Right cardiac atrium (tissue), 5 donors: Measurements from ENCODE around the gene TMEM14A. TPM values are rescaled to one million over a fixed set of nuclear protein-coding genes. Genes with fewer than 3 reads are reported as not detected.

ENCODE experiments used
- ATAC-seq, 2 donors: fragments of 200-7000 bp; cut with Tn5 transposase; one replicate each; pipeline versions ENCODE4 v1.8.0 to v1.9.1; 2020; ENCODE audit warnings: moderate library complexity in 2 of 2, mild to moderate bottlenecking in 1 of 2
- DNase-seq, 3 donors: peaks; one replicate each; pipeline ENCODE4 v3.0.0-alpha.2; 2020
- H3K27ac ChIP-seq: one replicate; pipeline ENCODE4 v1.5.1; 2013; ENCODE audit warnings: mild to moderate bottlenecking, low read length, control low read depth, moderate library complexity
- H3K27me3 ChIP-seq: one replicate; pipeline ENCODE4 v1.6.1; 2013; ENCODE audit not compliant: control insufficient read depth, insufficient read depth
- H3K4me1 ChIP-seq: one replicate; pipeline ENCODE4 v1.6.1; 2013; ENCODE audit warnings: low read length; ENCODE audit not compliant: control insufficient read depth, insufficient read depth
- H3K4me3 ChIP-seq: one replicate; pipeline ENCODE4 v1.5.1; 2013; ENCODE audit warnings: low read length, control low read depth
- H3K9me3 ChIP-seq: one replicate; pipeline ENCODE4 v1.6.1; 2013; ENCODE audit warnings: low read length; ENCODE audit not compliant: control insufficient read depth
- WGBS: extraction: QIAGEN DNeasy Blood & Tissue Kit; methylation state at CpG from one replicate; pipeline ENCODE4 v1.1.7; 2013; 5-methylcytosine and 5-hydroxymethylcytosine counted together
- intact Hi-C, 4 donors: fragments of 100-400 bp; cut with DNase I; formaldehyde crosslinking; loops; one replicate each; pipeline versions ENCODE4 v1.11.0 to v1.14.0; 2022 to 2023
- polyA plus RNA-seq: library from polyadenylated mRNA; stranded (reverse); fragments of 200-250 nt; gene quantifications from one replicate; pipeline ENCODE4 v1.2.3, GENCODE V29; 2013
- total RNA-seq, 4 donors: library from RNA; stranded (reverse); fragmentation: NEBNext Ultra II Directional; extraction: Animal tissue kit (Norgen Biotek cat#: 25700); gene quantifications; one replicate each; pipeline ENCODE4 v1.2.1, GENCODE V29; 2021
- donor health status: healthy with polysubstance abuse.
- donor health status: DM: no; HTN: yes; CAD: no.
- donor health status: DM: no; HTN: no; CAD: no.
- donor health status: DM: no; HTN: yes; CAD: no; lungs with severe emphysema.
- donor health status: DM: yes; HTN: yes; CAD: no.

Gene TMEM14A
- total and polyA plus RNA-seq, 5 donors, result 8.7 to 19.5 (median 15.2) TPM

- ATAC-seq, result no peak
- Histone ChIP-seq H3K4me3 (no peak overlapping the region), H3K9me3 (no peaks in the 10 kb centered on the region), H3K27me3 (no peaks in the 10 kb centered on the region), H3K4me1 (no peaks in the 10 kb centered on the region), H3K27ac (no peak overlapping the region)
- DNase-seq, result no peak
- intact Hi-C loops, result no loop called here
- 98% methylated on average over 1 of the region's 1 CpG for WGBS
Observed at GRCh38 chr6:52733172-52733571, 62.3 kb downstream of the TMEM14A start.

GRCh38 chr6:52734072-52734471, 63.2 kb downstream of the TMEM14A start:
- H3K4me1 ChIP-seq, result no peaks in the 10 kb centered on the region
- no peak overlapping the region for H3K27ac ChIP-seq
- no peaks in the 10 kb centered on the region for H3K9me3 ChIP-seq
- no peaks in the 10 kb centered on the region for H3K27me3 ChIP-seq
- 92% methylated on average over 3 of the region's 3 CpGs for WGBS
- DNase-seq, result no peak
- intact Hi-C loops, result no loop called here
- ATAC-seq, result no peak
- no peak overlapping the region for H3K4me3 ChIP-seq

- intact Hi-C loops, result no loop called here
- DNase-seq, result no peak
- Histone ChIP-seq H3K4me3 (no peak overlapping the region), H3K9me3 (no peaks in the 10 kb centered on the region), H3K27ac (no peak overlapping the region), H3K27me3 (no peaks in the 10 kb centered on the region), H3K4me1 (no peaks in the 10 kb centered on the region)
- 92% methylated on average over 6 of the region's 6 CpGs for WGBS
- no peak for ATAC-seq
Observed at GRCh38 chr6:52735071-52735470, 64.2 kb downstream of the TMEM14A start.

DNA sequence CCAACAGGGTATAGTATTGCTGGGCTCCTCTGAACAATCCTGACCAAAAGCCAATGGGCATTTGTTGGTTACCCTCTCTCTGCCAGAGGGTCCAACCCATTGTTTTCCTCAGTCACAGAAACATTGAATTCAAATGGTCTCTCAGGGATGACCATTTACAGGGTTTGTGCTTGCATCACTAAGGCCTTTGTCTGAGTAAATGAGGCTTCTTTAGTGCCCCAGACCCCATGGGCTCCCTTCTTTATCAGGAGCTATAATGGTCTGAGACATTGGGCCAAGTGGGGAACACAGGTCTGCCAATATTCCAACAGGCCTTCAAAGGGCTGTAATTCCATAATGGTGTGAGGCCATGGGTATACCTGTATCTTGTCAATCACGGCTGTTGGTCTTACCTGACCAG, 65.2 kb downstream of the TMEM14A start:
- no peak overlapping the region for H3K4me3 ChIP-seq
- no peak overlapping the region for H3K27ac ChIP-seq
- intact Hi-C loops, result no loop called here

More for the DNA sequence above, 65.2 kb downstream of the TMEM14A start:
- no peaks in the 10 kb centered on the region for H3K9me3 ChIP-seq
- DNase-seq (no peak), ATAC-seq (no peak)
- 91% methylated on average over 1 of the region's 1 CpG for WGBS
- H3K27me3 ChIP-seq, result no peaks in the 10 kb centered on the region
- no peaks in the 10 kb centered on the region for H3K4me1 ChIP-seq

Other genes with a start within 250 kb of the TMEM14A start
- 10 to 100 TPM; 14.5 to 18.2 (median 15.2) TPM for gene TRAM2, start 94.1 kb upstream of the TMEM14A start, total RNA-seq
- gene TRAM2, start 94.1 kb upstream of the TMEM14A start, polyA plus RNA-seq, result 7.1 TPM
- not detected for gene GSTA2, start 92.4 kb downstream of the TMEM14A start, total RNA-seq
- not detected for gene GSTA2, start 92.4 kb downstream of the TMEM14A start, polyA plus RNA-seq
- gene GSTA1, start 132.7 kb downstream of the TMEM14A start, total RNA-seq, result not detected
- gene GSTA1, start 132.7 kb downstream of the TMEM14A start, polyA plus RNA-seq, result 0.09 TPM
- not detected for gene GSTA5, start 169.7 kb downstream of the TMEM14A start, total RNA-seq
- not detected for gene GSTA5, start 169.7 kb downstream of the TMEM14A start, polyA plus RNA-seq
- not detected for gene GSTA3, start 238.6 kb downstream of the TMEM14A start, total RNA-seq
- not detected for gene GSTA3, start 238.6 kb downstream of the TMEM14A start, polyA plus RNA-seq